NCI-H2107 treated with DMSO at 0.1 percent for 48 hours (cell line): ENCODE measurements around the gene HEBP1.

Experiments
- DNase-seq: peaks from one replicate; lab custom pipeline; 2025; ENCODE audit not compliant: unreplicated experiment; lab: John Stamatoyannopoulos, UW

The HEBP1 gene

GRCh38 chr12:12992418-12993130 is 7.5 kb downstream of the HEBP1 start:
- DNase-seq: no peak

- DNase-seq: no peak
These were observed 9.2 kb downstream of the HEBP1 start for GRCh38 chr12:12990700-12991468.

DNA sequence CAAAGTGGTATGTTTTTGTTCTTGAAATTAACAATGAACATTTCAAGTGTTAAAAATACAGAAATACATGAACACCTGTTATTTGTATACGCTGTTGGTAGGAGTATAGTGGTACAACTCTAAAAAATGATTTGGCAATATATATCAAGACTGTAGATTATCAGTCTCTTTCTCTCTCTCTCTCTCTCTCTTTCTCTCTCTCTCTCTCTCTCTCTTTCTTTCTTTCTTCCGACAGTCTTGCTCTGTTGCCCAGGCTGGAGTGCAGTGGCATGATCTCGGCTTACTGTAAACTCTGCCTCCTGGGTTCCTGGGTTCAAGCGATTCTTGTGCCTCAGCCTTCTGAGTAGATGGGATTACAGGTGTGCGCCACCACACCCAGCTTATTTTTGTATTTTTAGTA is 12.6 kb downstream of the HEBP1 start:
- DNase-seq: no peak

DNA sequence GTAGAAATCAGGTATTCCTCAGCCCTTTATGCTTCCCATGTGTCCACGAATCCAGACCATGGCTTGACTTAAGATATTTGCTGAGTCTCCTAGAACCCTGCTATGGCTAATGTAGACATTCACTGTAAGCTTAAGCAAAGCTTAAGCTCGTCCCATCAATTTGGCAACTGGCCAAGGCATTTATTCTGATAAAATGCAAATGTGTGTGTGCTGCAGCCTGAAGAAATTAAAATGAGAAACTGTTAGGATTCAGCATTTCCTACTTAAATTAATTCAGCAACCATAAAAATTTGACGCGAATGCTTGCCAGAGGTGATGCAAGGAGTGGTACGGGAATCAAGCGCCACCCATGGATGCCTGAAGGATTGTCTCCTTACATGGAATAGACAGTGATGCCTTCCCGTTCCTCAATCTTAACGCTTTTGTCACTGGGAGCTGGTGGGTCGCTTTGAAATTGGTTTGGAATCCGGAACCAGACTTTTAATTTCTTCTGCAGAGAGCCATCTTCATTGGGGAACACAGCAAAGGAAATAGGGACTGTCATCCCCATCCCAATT is 13.2 kb downstream of the HEBP1 start:
- DNase-seq: no peak

GRCh38 chr12:12985817-12986408 is 14.2 kb downstream of the HEBP1 start:
- DNase-seq: no peak

GRCh38 chr12:12984149-12984548 is 15.9 kb downstream of the HEBP1 start:
- no peak for DNase-seq

DNA sequence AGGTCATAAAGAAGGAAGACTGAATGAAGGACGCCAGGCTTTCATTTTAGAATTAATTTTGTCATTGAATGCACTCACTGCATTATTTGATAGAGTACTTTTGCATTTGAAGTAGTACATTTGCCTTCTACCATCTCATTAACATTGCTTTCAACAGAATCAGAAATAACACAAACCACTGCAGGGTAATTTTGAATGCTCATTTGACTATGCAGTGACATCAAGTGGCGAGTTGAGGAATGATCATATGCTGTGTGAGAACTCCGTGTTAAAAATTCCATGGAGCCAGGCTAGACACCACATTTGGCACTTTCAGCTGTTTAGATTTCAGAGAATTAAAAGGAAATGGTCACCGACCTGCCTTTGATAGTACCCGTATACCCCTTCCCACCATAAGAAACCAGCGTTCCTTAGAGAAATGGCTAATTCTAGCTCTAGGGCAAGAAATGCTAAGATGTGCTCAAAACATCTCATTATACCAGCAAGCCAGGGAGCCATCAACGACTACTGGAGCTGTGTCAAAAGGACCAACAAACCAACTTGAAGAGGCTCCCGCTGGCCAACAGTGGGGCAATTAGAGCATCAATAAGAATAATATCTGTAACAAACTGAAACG is 16.5 kb downstream of the HEBP1 start:
- DNase-seq: peak; percentile 41

DNA sequence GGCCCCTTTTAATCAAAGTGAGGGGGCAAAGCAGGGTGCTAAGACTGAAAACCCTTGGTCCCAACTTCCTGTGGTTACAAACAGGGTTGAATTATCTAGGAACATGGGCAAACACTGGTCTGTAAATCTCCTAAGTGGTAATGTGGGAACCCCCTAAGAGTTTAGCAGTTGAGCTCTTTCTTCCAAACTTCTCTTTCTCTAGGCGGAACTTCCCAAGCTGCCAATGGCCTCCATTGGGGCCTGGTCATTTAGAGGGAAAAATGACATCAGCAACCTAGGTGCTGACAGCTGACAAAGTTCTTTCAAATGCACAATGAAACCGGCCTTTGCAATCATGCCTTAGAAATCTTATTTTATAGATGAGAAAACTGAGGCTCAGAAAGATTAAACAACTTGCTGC is 17.7 kb downstream of the HEBP1 start:
- no peak for DNase-seq

- DNase-seq: no peak
These were observed 20.3 kb downstream of the HEBP1 start for GRCh38 chr12:12979731-12980259.

DNA sequence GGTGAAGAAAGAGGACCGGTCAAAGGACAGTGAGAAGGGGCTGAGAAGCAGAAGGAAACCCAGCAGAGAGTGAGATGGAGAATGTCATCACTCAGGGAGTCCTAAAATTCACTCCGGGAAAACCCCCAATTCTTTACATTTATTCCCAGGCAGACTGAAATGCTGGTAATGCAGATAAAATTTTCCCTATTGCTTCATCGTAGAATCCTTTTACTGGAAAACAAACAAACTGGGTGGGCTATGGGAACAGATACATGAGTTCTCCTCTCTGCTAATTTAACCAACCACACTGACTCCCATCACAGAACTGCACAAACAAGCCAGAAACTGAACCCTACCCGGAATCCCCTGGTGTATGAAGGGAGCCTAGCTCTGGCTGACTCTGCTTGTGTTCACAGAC is 20.9 kb downstream of the HEBP1 start:
- no peak for DNase-seq

GRCh38 chr12:12977231-12977630 is 22.8 kb downstream of the HEBP1 start:
- DNase-seq: no peak

GRCh38 chr12:12976366-12976765 is 23.7 kb downstream of the HEBP1 start:
- DNase-seq: no peak

- DNase-seq: peak; percentile 17
These were observed 24.6 kb downstream of the HEBP1 start for GRCh38 chr12:12975322-12976077.

DNA sequence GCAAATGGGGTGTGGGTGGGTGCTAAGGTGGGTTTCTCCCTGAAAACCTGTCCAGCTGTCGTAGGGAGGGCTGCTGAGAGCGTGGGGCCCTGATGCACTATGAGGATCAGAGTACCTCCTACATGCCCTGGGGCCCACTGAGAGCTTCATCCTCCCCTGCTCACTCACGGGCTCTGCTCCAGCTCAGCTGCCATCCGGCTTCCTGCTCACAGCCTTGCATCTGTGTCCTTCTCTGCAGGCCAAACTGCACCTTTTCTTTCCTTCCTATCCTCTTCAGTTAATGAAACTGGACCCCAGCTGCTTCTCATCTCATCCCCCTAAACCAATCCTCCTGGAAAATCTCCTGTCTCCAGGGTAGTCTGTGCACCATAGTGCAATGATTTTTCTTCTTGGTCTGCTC is 25.9 kb downstream of the HEBP1 start:
- no peak for DNase-seq

GRCh38 chr12:12973019-12973418 is 27.0 kb downstream of the HEBP1 start:
- no peak for DNase-seq

DNA sequence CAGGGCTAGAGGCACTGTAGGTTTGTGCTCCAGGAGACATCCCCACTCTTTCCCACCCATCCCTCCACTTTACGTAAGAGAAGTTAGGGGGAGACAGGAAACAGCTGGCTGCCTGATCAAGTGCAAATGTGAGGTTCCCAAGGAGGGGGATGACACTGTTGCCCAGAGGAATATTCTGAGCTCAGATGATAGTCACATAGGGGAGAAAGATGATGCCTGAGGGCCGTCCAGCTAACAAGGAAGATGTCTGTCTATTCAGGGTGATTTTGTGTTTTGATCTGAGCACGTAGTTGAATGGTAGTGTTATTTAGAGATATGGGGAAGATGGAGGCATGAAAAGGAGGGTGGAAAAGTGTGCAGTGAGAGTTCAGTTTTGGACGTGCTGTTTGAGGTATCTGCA is 34.2 kb downstream of the HEBP1 start:
- no peak for DNase-seq

- no peak for DNase-seq
These were observed 35.8 kb downstream of the HEBP1 start for GRCh38 chr12:12964255-12964654.

DNA sequence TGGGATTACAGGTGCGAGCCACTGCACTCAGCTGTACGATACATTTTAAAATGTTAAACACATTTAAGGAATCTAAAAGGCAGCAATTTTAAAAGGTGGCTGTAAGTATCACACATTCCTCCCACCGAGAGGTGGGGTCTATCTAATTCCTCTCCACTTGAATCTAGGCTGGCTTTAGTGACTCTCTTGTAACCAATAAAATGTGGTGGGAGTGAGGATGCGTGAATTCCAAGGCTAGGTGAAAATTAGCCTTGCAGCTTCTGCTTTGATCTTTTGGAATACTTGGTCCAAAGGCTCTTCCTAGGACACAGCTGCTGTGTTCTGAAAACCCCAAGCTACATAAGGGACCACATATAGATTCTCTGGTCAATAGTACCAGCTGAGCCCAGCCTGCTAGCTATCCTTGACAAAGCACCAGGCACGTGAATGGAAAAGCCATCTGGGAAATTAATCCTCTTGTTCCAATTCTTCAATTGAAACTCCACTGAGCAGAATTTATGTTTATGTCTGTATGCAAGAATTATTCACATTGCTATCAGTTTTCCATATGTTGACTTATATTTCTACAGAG is 39.3 kb downstream of the HEBP1 start:
- DNase-seq: no peak

- DNase-seq: no peak
These were observed 41.2 kb downstream of the HEBP1 start for GRCh38 chr12:12958886-12959285.
